ENCODE results near the gene TMEM18. TPM values are rescaled to one million over a fixed set of nuclear protein-coding genes. Genes with fewer than 3 reads are reported as not detected.

TMEM18 gene
- total RNA-seq, 2 donors from 2014 or later = 10.9 to 13.2 TPM

DNA sequence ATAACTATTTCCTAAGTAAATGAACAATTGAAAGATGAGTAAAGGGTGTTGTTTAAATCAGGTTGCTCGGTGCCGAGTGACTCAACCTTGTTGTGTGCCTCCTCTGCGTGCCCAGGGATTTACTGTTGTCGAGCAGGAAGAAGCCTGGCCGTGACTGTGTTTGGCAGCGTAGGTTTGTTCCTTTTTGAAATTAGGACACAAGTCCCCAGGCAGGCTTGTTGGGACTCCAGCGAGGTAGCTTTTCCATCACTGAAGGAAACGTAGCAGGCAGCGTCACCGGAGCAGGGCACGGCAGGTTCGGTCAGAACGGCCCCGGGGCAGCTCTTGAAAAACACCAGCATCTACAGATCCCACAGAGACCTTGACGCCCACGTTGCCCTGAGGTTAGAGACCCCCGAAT lies 48.6 kb downstream of the TMEM18 start:
- intact Hi-C loops (cut with DNase I) = loop anchor here (10.0 kb wide), 1 partner anchor 94 kb away; no protein-coding TSS in a partner anchor
- Histone ChIP-seq H3K27me3 (no peaks in the 10 kb centered on the region), H3K27ac (no peak overlapping the region), H3K9me3 (no peaks in the 10 kb centered on the region), H3K4me1 (no peaks in the 10 kb centered on the region), H3K4me3 (no peak overlapping the region), H3K36me3 (replicated peaks in 1 of 2; ENCODE audit: insufficient read depth in 1 of 2, low read depth in 2 of 2) (no peaks in the 10 kb centered on the region)
- TF ChIP-seq, protein P1, sequence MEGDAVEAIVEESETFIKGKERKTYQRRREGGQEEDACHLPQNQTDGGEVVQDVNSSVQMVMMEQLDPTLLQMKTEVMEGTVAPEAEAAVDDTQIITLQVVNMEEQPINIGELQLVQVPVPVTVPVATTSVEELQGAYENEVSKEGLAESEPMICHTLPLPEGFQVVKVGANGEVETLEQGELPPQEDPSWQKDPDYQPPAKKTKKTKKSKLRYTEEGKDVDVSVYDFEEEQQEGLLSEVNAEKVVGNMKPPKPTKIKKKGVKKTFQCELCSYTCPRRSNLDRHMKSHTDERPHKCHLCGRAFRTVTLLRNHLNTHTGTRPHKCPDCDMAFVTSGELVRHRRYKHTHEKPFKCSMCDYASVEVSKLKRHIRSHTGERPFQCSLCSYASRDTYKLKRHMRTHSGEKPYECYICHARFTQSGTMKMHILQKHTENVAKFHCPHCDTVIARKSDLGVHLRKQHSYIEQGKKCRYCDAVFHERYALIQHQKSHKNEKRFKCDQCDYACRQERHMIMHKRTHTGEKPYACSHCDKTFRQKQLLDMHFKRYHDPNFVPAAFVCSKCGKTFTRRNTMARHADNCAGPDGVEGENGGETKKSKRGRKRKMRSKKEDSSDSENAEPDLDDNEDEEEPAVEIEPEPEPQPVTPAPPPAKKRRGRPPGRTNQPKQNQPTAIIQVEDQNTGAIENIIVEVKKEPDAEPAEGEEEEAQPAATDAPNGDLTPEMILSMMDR (IDR thresholded peaks at IDR 0.05) = no peak
- TF ChIP-seq POLR2A (IDR thresholded peaks at IDR 0.05) = no peak
- 63 to 67% methylated on average over 17 of the region's 17 CpGs for WGBS, 2 donors
- ATAC-seq = no peak
- no peak for DNase-seq

DNA sequence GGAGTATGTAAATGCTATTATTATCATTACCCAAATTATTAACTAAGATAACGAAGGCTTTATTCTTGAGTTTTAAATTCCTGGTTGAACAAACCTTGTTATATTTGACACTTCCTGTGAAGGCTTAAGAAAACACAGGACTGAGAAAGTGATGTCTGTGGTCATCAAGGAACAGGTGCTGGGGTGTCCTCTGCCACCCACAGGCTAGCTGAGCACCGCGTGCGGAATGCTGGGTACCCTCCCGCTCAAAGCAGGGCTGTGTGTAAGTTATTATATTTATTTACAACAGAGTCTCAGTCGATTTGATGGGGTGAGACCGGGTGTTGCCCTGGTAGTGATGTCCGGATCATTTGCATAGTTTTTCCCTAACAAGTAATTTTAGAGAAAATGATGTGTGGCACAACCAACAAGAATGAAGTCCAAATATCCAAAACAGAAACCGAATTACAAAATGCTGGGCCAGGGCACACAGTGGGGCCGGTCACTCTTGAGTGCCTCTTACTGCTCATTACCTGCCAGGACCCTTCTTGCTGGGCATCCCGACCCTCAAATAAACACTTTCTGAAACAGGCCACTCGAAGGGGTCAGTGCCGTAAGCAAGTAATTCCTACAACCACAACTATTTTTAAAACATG lies 49.2 kb downstream of the TMEM18 start:
- no peak overlapping the region for H3K4me3 ChIP-seq
- H3K4me1 ChIP-seq = no peaks in the 10 kb centered on the region
- 70 to 77% methylated on average over 13 of the region's 13 CpGs for WGBS, 2 donors
- no peaks in the 10 kb centered on the region for H3K27me3 ChIP-seq
- DNase-seq = no peak
- no peaks in the 10 kb centered on the region for H3K9me3 ChIP-seq
- no peak for TF ChIP-seq POLR2A (IDR thresholded peaks at IDR 0.05)
- TF ChIP-seq, protein P1 (IDR thresholded peaks at IDR 0.05) = no peak
- intact Hi-C loops (cut with DNase I) = loop anchor here (10.0 kb wide), 1 partner anchor 93 kb away; no protein-coding TSS in a partner anchor
- H3K27ac ChIP-seq = no peak overlapping the region
- H3K36me3 ChIP-seq (replicated peaks in 1 of 2; ENCODE audit: insufficient read depth in 1 of 2, low read depth in 2 of 2) = no peaks in the 10 kb centered on the region
- ATAC-seq = no peak

DNA sequence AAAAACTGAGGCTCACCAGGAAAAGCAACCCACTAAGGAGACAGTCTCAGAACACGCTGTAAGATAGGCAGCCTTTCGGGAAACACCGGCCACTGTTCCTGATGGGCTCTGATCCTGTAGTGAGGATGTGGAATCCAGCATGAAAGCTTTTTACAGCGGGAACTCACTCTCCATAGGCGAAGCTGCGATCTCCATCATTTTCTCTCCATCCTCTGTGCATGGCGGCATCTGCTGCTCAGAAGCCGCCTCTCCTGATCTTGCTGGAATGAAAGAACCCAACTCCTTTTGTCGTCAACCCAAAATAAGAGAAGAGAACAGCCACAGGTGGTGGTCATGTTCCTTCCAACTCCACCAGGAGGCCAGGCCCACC lies 49.9 kb downstream of the TMEM18 start:
- 81 to 89% methylated on average over 9 of the region's 9 CpGs for WGBS, 2 donors

DNA sequence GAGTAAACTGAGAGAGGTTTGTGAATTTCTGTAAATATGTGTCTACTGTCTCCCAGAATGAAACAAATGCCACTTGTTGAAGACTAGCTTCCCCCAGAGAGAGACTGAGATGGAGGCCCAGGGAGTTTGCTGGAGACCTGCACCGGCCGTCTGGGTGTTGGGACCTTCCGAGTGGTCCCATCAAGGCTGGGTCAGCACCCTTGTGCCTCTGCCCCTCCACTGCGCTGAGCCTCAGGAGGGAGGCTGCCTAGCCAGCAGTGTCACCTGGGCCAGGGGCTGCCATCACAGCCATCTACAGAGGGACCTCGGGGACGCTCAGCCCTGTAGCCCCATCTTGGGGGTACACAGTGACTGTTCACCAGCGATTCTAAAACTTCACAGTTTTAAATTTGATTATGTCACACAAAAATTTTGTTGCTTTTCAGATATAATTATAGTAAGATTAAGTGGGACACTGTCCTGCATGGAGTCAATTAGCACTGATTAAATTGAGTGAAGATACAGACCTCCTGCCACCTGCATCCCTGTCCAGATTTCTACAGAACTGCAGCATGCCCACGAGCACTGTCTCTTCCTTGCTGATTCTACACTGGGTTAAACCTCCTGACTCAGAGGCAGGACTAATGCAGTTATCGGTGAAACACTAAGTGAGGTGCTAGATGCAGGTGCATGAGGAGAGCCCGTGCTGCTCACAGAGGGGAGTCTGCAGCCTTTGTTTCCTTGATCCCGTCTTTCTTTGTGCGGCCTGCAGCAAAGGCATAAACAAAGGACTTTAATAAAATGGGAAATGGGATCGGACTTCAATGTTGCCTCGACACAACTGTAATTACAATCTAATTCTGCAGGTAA lies 50.5 kb downstream of the TMEM18 start:
- TF ChIP-seq, protein P1 (IDR thresholded peaks at IDR 0.05) = no peak
- no peak for TF ChIP-seq POLR2A (IDR thresholded peaks at IDR 0.05)
- ATAC-seq (no peak), DNase-seq (no peak)
- H3K27ac ChIP-seq = no peak overlapping the region
- no peaks in the 10 kb centered on the region for H3K4me1 ChIP-seq
- no peak overlapping the region for H3K4me3 ChIP-seq
- intact Hi-C loops (cut with DNase I) = loop anchor here (10.0 kb wide), 1 partner anchor 92 kb away; no protein-coding TSS in a partner anchor
- H3K36me3 ChIP-seq (replicated peaks in 1 of 2; ENCODE audit: insufficient read depth in 1 of 2, low read depth in 2 of 2) = no peaks in the 10 kb centered on the region
- no peaks in the 10 kb centered on the region for H3K27me3 ChIP-seq
- H3K9me3 ChIP-seq = no peaks in the 10 kb centered on the region
- WGBS, 2 donors = 74 to 82% methylated on average over 14 of the region's 14 CpGs

More for the DNA sequence above, 49.9 kb downstream of the TMEM18 start:
- H3K27me3 ChIP-seq = no peaks in the 10 kb centered on the region
- TF ChIP-seq, protein P1 (IDR thresholded peaks at IDR 0.05) = no peak
- TF ChIP-seq POLR2A (IDR thresholded peaks at IDR 0.05) = no peak
- H3K4me3 ChIP-seq = no peak overlapping the region
- intact Hi-C loops (cut with DNase I) = loop anchor here (10.0 kb wide), 1 partner anchor 93 kb away; no protein-coding TSS in a partner anchor
- no peaks in the 10 kb centered on the region for H3K36me3 ChIP-seq (replicated peaks in 1 of 2; ENCODE audit: insufficient read depth in 1 of 2, low read depth in 2 of 2)
- H3K9me3 ChIP-seq = no peaks in the 10 kb centered on the region
- no peak for DNase-seq
- H3K4me1 ChIP-seq = no peaks in the 10 kb centered on the region
- H3K27ac ChIP-seq = no peak overlapping the region
- ATAC-seq = no peak
